ENCODE measurements around the gene KLK12. TPM values are rescaled to one million over a fixed set of nuclear protein-coding genes. Genes with fewer than 3 reads are reported as not detected.

KLK12 gene
- total RNA-seq, 1 experiment from 2014 or later, result not detected

DNA sequence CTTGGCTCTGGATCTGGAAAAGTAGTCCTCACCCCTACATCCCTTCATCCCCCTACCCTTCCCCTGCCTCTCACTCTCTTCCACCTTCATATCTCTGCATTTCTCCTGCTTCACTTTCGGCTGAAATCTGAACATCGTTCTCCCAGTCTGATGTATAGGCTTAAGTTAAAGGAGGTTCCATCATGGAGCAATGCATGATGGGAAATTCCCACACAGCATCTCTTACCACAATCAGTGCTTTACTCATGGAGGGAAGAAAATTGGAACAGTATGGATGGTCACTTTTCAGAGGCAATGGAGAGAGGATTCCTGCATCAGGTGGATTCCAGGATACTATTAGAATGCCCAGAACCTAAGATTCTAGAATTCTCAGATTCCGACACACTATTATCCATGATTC is 27.3 kb downstream of the KLK12 start:
- Histone ChIP-seq H3K23me2 (ENCODE audit: insufficient read length, low read depth, low read length, poor library complexity, severe bottlenecking) (peaks cover 3% of the 10 kb centered on the region), H3K27ac (ENCODE audit: insufficient read length, low read depth, low read length) (no peak overlapping the region), H4K91ac (ENCODE audit: insufficient read length, low read depth, low read length) (no peak overlapping the region), H3K14ac (ENCODE audit: insufficient read depth, low read length) (no peak overlapping the region), H2AK5ac (ENCODE audit: insufficient read length, low read length) (no peak overlapping the region), H3K23ac (ENCODE audit: insufficient read length, low read depth, low read length) (no peak overlapping the region), H3K4me1 (ENCODE audit: insufficient read depth, low read length) (no peaks in the 10 kb centered on the region), H2BK5ac (ENCODE audit: insufficient read length, low read length) (no peak overlapping the region), H4K5ac (ENCODE audit: insufficient read length, low read depth, low read length) (no peak overlapping the region), H4K8ac (replicated peaks; ENCODE audit: insufficient read length, low read depth, low read length) (no peak overlapping the region), H2AFZ (ENCODE audit: low read length) (no peak overlapping the region), H3K4ac (ENCODE audit: low read depth, low read length) (no peak overlapping the region), H2BK12ac (ENCODE audit: insufficient read length, low read depth, low read length) (no peak overlapping the region), H2BK120ac (ENCODE audit: low read depth, low read length, poor library complexity, severe bottlenecking) (no peak overlapping the region), H3T11ph (ENCODE audit: low read length) (no peak overlapping the region), H2BK15ac (ENCODE audit: low read depth, low read length) (no peak overlapping the region), H3K79me1 (ENCODE audit: insufficient read depth, low read depth, low read length, poor library complexity, severe bottlenecking) (no peaks in the 10 kb centered on the region), H3K18ac (ENCODE audit: insufficient read length, low read depth, low read length) (no peak overlapping the region), H3K56ac (ENCODE audit: insufficient read length, low read depth, low read length) (no peak overlapping the region), H3K9ac (ENCODE audit: extremely low read depth, insufficient read length, low read length) (no peak overlapping the region), H3K27me3 (ENCODE audit: insufficient read depth, low read length) (no peaks in the 10 kb centered on the region), H3K9me3 (ENCODE audit: control insufficient read depth, low read depth, low read length) (no peaks in the 10 kb centered on the region), H3K79me2 (ENCODE audit: insufficient read depth, low read length) (no peaks in the 10 kb centered on the region), H3K4me2 (ENCODE audit: insufficient read depth, insufficient read length, low read length) (no peak overlapping the region), H2BK20ac (ENCODE audit: low read depth, low read length, poor library complexity, severe bottlenecking) (no peak overlapping the region), H4K20me1 (ENCODE audit: control insufficient read depth, insufficient read depth, insufficient read length) (no peaks in the 10 kb centered on the region)
- no CpG with 5 or more reads among the region's 3 CpGs for WGBS (ENCODE audit: extremely low coverage, insufficient read length, low lambda C conversion rate)
- no peak for DNase-seq
- H3K27ac Mint-ChIP-seq, result no peak overlapping the region
- H3K4me3 Mint-ChIP-seq, result no peak overlapping the region
- no peak for TF ChIP-seq CTCF (conservative IDR thresholded peaks at IDR 0.05)
- no peaks in the 10 kb centered on the region for H3K36me3 Mint-ChIP-seq (ENCODE audit: insufficient read depth in 1 of 3, low read depth in 3 of 3)
- no peaks in the 10 kb centered on the region for H3K9me3 Mint-ChIP-seq
- H3K27me3 Mint-ChIP-seq (ENCODE audit: low read depth), result peaks cover 51% of the 10 kb centered on the region
- H3K4me1 Mint-ChIP-seq, result peaks cover 5 to 10% of the 10 kb centered on the region in 2 experiments
